CD4-positive, CD25-positive, alpha-beta regulatory T cell (primary cell): Measurements from ENCODE around the gene CCDC93. TPM values are rescaled to one million over a fixed set of nuclear protein-coding genes. Genes with fewer than 3 reads are reported as not detected.

Source experiments
- ATAC-seq, 2 donors: fragments of 150-1000 bp; cut with Tn5 transposase; one replicate each; pipeline ENCODE4 v1.10.0; 2021; ENCODE audit warnings: low read depth in 2 of 2, moderate number of reproducible peaks in 2 of 2, moderate library complexity in 1 of 2
- DNase-seq, 3 donors: peaks; one replicate each; pipeline versions ENCODE4 v3.0.0 to v3.0.0-alpha.2; 2012 to 2022; ENCODE audit warnings: mixed read lengths in 1 of 3
- H3K27ac ChIP-seq: one replicate; pipeline ENCODE4 v1.7.0; 2013; ENCODE audit warnings: mild to moderate bottlenecking, low read length; ENCODE audit not compliant: insufficient read depth, poor library complexity, severe bottlenecking
- H3K27me3 ChIP-seq: one replicate; pipeline ENCODE4 v1.7.0; 2013; ENCODE audit warnings: low read length; ENCODE audit not compliant: control insufficient read depth, insufficient read depth
- H3K36me3 ChIP-seq: one replicate; pipeline ENCODE4 v1.7.0; 2013; ENCODE audit warnings: mild to moderate bottlenecking, low read length, moderate library complexity; ENCODE audit not compliant: control insufficient read depth, insufficient read depth
- H3K4me1 ChIP-seq: 2 replicates; pipeline ENCODE4 v1.7.0; 2013; ENCODE audit warnings: mild to moderate bottlenecking, low read length; ENCODE audit not compliant: insufficient read depth, control insufficient read depth, poor library complexity, severe bottlenecking
- H3K4me3 ChIP-seq: one replicate; pipeline ENCODE4 v1.7.0; 2013; ENCODE audit warnings: low read depth, mild to moderate bottlenecking, low read length, moderate library complexity
- H3K9me3 ChIP-seq, 2 experiments: 1 replicate in 1 of 2; 2 replicates in 1 of 2; pipeline ENCODE4 v1.7.0; 2013; ENCODE audit warnings: low read length in 2 of 2, mild to moderate bottlenecking in 1 of 2, moderate library complexity in 1 of 2; ENCODE audit not compliant: control insufficient read depth in 2 of 2
- H3K27ac Mint-ChIP-seq, 3 donors: one replicate each; pipeline ENCODE4 v1.8.0; 2020 to 2022; ENCODE audit warnings: mild to moderate bottlenecking in 3 of 3, mixed read lengths in 3 of 3, moderate library complexity in 2 of 3
- H3K27me3 Mint-ChIP-seq: one replicate; pipeline ENCODE4 v1.8.0; 2022; ENCODE audit warnings: mild to moderate bottlenecking, mixed read lengths
- H3K36me3 Mint-ChIP-seq: one replicate; pipeline ENCODE4 v1.8.0; 2020; ENCODE audit warnings: mixed read lengths
- H3K4me1 Mint-ChIP-seq, 4 donors: one replicate each; pipeline ENCODE4 v1.8.0; 2020 to 2022; ENCODE audit warnings: mixed read lengths in 4 of 4, mild to moderate bottlenecking in 1 of 4
- H3K4me3 Mint-ChIP-seq, 4 donors: one replicate each; pipeline ENCODE4 v1.8.0; 2020 to 2022; ENCODE audit warnings: mild to moderate bottlenecking in 4 of 4, mixed read lengths in 4 of 4, moderate library complexity in 3 of 4
- H3K9me3 Mint-ChIP-seq, 7 donors: one replicate each; pipeline ENCODE4 v1.8.0; 2020 to 2022; ENCODE audit warnings: mixed read lengths in 7 of 7, mild to moderate bottlenecking in 3 of 7, moderate library complexity in 2 of 7
- polyA plus RNA-seq, 4 donors: library from polyadenylated mRNA; unstranded; fragments of 300-500 nt; fragmentation: Illumina TruSeq; gene quantifications; one replicate each; pipeline ENCODE4 v1.2.3, GENCODE V29; 2021
- total RNA-seq: library from RNA; stranded (reverse); gene quantifications from one replicate; pipeline ENCODE4 v1.2.3, GENCODE V29; 2022

CCDC93 gene
- total and polyA plus RNA-seq, 5 donors from 2014 or later, result 4.6 to 58.9 (median 6.3) TPM

DNA sequence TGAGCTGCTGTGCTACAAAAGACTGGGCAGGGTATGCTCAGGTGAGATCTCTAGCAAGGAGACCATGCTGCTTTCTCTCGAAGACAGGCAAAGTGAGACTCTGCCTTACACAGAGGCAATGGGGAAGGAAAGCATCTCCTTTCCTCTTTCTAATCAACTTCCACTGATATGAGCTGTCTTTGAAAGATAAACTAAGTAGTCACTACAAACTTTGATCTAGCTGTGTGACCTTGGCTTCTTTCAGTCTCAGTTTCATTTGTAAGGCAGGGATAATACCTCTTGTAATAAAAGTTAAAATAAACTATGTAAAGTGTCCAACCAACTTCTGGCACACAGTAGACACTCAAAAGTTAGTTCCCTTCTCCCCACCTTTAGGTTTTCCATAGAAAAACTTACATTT lies 7.5 kb downstream of the CCDC93 start:
- Mint-ChIP-seq H3K36me3 (peaks cover 34% of the 10 kb centered on the region), H3K27me3 (no peaks in the 10 kb centered on the region), H3K4me1 (peaks cover 20 to 49% (median 36%) of the 10 kb centered on the region in 4 donors), H3K27ac (peak overlapping the region in 1 of 3 donors; percentile 23), H3K9me3 (no peaks in the 10 kb centered on the region), H3K4me3 (no peak overlapping the region)
- no peaks in the 10 kb centered on the region for H3K9me3 ChIP-seq
- H3K4me3 ChIP-seq, result no peak overlapping the region
- H3K4me1 ChIP-seq, result peaks cover 9% of the 10 kb centered on the region
- no peak overlapping the region for H3K27ac ChIP-seq
- no peaks in the 10 kb centered on the region for H3K27me3 ChIP-seq
- peaks cover 63% of the 10 kb centered on the region for H3K36me3 ChIP-seq
- DNase-seq, result no peak
- ATAC-seq, result no peak

DNA sequence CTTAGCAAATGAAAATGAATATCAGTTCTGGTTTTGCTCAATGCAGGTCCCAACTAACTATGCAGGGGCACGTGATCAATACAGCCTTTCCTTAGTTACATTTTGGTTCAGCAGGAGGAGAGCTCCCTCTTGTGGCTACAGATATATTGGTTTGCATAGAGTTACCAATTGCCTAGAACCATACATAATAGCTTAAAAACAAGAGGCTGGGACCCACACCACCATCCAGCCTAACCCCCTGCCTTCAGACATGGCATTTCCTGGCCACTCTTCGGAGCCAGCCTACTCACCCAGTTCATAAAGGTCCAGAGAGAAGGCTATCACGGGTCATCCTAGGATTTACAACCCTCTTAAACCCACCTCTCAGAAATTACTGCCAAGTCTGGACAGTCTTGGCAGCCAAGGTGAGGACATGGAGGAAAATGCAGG lies 10.5 kb downstream of the CCDC93 start:
- H3K4me1 ChIP-seq, result peaks cover 7% of the 10 kb centered on the region
- H3K27me3 Mint-ChIP-seq, result no peaks in the 10 kb centered on the region
- H3K36me3 Mint-ChIP-seq, result peaks cover 57% of the 10 kb centered on the region
- H3K9me3 Mint-ChIP-seq, result no peaks in the 10 kb centered on the region
- no peaks in the 10 kb centered on the region for H3K27me3 ChIP-seq
- H3K4me3 ChIP-seq, result no peak overlapping the region
- H3K36me3 ChIP-seq, result peaks cover 89% of the 10 kb centered on the region
- no peaks in the 10 kb centered on the region for H3K9me3 ChIP-seq
- no peak overlapping the region for H3K27ac ChIP-seq
- ATAC-seq, result peak; percentile 93 to 96
- DNase-seq, result peak; percentile 38 to 88 (median 70)
- H3K27ac Mint-ChIP-seq, result peak overlapping the region in 1 of 3 donors; percentile 63
- H3K4me3 Mint-ChIP-seq, result no peak overlapping the region
- peaks cover 11 to 35% (median 24%) of the 10 kb centered on the region in 4 donors for H3K4me1 Mint-ChIP-seq

DNA sequence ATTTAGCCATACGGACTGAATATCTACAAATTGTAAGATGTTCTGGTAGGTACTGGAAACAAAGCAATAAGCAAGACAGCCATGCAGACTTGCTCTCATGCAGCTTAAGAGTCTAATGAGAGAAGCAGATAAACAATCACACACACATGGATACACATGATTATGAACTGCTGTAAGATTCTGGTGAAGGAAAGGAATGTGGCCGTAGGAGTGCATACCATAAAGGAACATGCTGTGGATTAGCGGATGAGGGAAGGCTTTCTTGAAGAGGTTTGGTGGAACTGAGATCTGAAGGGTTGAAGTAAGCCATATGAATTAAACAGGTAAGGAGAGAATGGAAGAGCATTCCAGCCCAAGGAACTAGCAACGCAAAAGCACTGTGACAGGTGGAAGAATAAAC lies 13.8 kb downstream of the CCDC93 start:
- ATAC-seq (no peak), DNase-seq (no peak)
- Mint-ChIP-seq H3K36me3 (peaks cover 63% of the 10 kb centered on the region), H3K4me1 (peaks cover 6 to 38% (median 15%) of the 10 kb centered on the region in 4 donors), H3K4me3 (no peak overlapping the region), H3K27ac (peak overlapping the region in 1 of 3 donors; percentile 5), H3K27me3 (no peaks in the 10 kb centered on the region), H3K9me3 (no peaks in the 10 kb centered on the region)
- H3K36me3 ChIP-seq, result peaks cover 89% of the 10 kb centered on the region
- peaks cover 7% of the 10 kb centered on the region for H3K4me1 ChIP-seq
- H3K9me3 ChIP-seq, result no peaks in the 10 kb centered on the region
- H3K4me3 ChIP-seq, result no peak overlapping the region
- no peaks in the 10 kb centered on the region for H3K27me3 ChIP-seq
- no peak overlapping the region for H3K27ac ChIP-seq

DNA sequence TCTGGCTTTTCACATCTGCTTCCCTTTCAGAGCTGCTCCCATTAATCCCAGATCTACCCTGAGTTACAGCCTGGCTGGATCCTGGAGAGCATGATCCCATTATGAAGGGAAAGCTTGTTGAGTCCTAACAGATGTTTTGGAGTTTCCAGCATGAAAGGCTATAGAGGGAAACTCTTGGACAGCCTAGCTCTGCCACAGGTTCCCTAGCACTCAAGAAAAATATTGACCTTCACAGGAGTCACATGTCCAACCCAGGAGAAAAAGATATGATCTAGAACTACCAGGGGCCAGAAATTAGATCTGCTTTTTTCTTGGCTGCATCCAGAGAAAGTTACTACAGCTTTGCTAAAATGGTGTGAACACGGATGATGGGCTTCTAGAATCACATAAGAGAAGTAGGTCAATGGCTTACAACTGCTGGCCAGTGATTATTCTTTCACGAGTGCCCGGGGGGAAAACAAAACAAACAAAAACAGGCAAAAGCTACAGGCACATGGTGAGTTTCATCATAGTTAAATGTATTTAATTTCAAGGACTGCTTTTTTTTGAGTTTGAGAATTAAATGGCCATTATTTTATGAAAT lies 15.9 kb downstream of the CCDC93 start:
- Mint-ChIP-seq H3K36me3 (peaks cover 64% of the 10 kb centered on the region), H3K9me3 (no peaks in the 10 kb centered on the region), H3K27me3 (no peaks in the 10 kb centered on the region), H3K4me3 (no peak overlapping the region), H3K27ac (peak overlapping the region in 1 of 3 donors; percentile 7), H3K4me1 (peaks cover under 1 to 27% (median 9%) of the 10 kb centered on the region in 4 donors)
- Histone ChIP-seq H3K4me1 (peaks cover under 1% of the 10 kb centered on the region), H3K27me3 (no peaks in the 10 kb centered on the region), H3K9me3 (no peaks in the 10 kb centered on the region), H3K27ac (no peak overlapping the region), H3K4me3 (no peak overlapping the region), H3K36me3 (peaks cover 91% of the 10 kb centered on the region)
- DNase-seq, result no peak
- ATAC-seq, result no peak

DNA sequence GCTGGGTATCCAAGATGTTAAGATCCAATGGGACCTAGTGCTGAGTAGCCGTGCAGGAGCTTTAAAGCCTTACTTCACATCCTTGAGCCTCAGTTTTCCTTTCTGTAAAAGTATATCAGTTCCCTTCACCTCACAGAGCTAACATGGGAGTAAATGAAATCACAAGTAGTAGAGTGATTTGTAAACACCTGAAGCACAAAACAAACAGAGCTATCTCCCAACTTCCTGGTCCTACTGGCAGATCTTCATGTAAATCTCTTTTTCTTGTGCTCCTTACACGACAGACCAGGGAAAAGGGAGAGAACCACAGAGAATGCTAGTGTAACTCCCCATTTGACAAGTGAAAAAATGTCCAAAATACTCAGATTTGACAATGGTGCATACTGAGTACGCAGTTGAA lies 17.3 kb downstream of the CCDC93 start:
- H3K9me3 Mint-ChIP-seq, result no peaks in the 10 kb centered on the region
- ATAC-seq, result no peak
- Histone ChIP-seq H3K27ac (no peak overlapping the region), H3K9me3 (no peaks in the 10 kb centered on the region), H3K4me1 (no peaks in the 10 kb centered on the region), H3K36me3 (peaks cover 94% of the 10 kb centered on the region), H3K27me3 (no peaks in the 10 kb centered on the region), H3K4me3 (no peak overlapping the region)
- no peak overlapping the region for H3K27ac Mint-ChIP-seq
- H3K27me3 Mint-ChIP-seq, result no peaks in the 10 kb centered on the region
- no peak overlapping the region for H3K4me3 Mint-ChIP-seq
- peaks cover 0 to 21% (median 7%) of the 10 kb centered on the region in 4 donors for H3K4me1 Mint-ChIP-seq
- peaks cover 74% of the 10 kb centered on the region for H3K36me3 Mint-ChIP-seq
- no peak for DNase-seq

DNA sequence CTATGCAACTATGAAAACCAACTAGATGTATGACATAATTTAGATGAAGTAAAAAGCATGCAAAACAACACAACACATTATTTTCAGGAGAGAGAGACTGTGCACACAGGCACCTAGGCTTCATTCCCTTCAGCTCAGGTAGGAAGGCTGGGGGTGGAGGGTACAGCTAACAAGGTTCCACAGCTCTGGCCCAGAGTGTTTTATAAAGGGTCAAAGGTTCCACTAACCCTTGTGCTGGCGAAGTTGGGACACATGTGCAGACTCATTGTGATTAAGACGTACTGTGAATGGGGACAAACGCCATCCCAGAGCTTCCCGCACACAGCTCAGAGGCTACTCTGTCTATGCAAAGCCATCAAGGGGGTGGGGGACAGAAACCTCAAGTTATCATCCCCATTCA lies 19.1 kb downstream of the CCDC93 start:
- no peaks in the 10 kb centered on the region for H3K27me3 Mint-ChIP-seq
- no peak overlapping the region for H3K4me3 Mint-ChIP-seq
- Histone ChIP-seq H3K4me1 (no peaks in the 10 kb centered on the region), H3K9me3 (no peaks in the 10 kb centered on the region), H3K4me3 (no peak overlapping the region), H3K27me3 (no peaks in the 10 kb centered on the region), H3K27ac (no peak overlapping the region), H3K36me3 (peaks cover 90% of the 10 kb centered on the region)
- ATAC-seq, result no peak
- no peak for DNase-seq
- H3K9me3 Mint-ChIP-seq, result no peaks in the 10 kb centered on the region
- no peak overlapping the region for H3K27ac Mint-ChIP-seq
- H3K4me1 Mint-ChIP-seq, result peaks cover 6 to 19% (median 8%) of the 10 kb centered on the region in 4 donors
- H3K36me3 Mint-ChIP-seq, result peaks cover 68% of the 10 kb centered on the region

DNA sequence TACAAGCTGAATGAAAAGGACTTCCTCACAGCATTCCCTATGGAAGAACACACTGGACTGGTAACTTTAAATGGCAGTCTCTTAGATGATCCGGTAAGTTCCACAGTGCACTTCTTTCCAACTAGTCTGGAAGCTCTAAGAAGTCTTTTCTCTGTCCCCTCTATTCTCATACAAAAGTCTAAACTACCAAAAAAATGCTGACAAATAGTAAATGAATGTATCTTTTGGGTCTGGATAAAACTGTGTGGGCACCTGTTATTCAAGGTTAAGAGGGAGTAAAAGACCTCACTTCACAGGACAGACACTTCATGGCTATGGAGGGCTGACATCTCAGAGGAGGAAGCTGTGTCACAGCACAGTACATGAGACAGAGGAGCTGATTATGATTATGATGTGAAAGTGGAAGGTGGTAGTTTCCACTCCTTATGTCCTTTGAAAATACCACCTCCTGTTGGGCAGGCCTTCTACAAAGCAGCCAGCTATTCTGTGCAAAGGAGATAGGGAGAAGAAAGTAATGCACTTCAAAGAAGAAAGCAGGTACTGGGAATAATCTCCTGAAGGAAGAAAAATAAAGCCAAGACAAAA lies 23.9 kb downstream of the CCDC93 start:
- no peak overlapping the region for H3K4me3 Mint-ChIP-seq
- ATAC-seq (no peak), DNase-seq (no peak)
- H3K9me3 Mint-ChIP-seq, result peaks cover 0 to 2% (median 0%) of the 10 kb centered on the region in 7 donors
- Histone ChIP-seq H3K4me3 (no peak overlapping the region), H3K27me3 (no peaks in the 10 kb centered on the region), H3K9me3 (no peaks in the 10 kb centered on the region), H3K36me3 (peaks cover 56% of the 10 kb centered on the region), H3K27ac (no peak overlapping the region), H3K4me1 (no peaks in the 10 kb centered on the region)
- peak overlapping the region in 1 of 3 donors; percentile 13 for H3K27ac Mint-ChIP-seq
- H3K36me3 Mint-ChIP-seq, result peaks cover 40% of the 10 kb centered on the region
- H3K4me1 Mint-ChIP-seq, result peaks cover 9 to 15% (median 12%) of the 10 kb centered on the region in 4 donors
- no peaks in the 10 kb centered on the region for H3K27me3 Mint-ChIP-seq

DNA sequence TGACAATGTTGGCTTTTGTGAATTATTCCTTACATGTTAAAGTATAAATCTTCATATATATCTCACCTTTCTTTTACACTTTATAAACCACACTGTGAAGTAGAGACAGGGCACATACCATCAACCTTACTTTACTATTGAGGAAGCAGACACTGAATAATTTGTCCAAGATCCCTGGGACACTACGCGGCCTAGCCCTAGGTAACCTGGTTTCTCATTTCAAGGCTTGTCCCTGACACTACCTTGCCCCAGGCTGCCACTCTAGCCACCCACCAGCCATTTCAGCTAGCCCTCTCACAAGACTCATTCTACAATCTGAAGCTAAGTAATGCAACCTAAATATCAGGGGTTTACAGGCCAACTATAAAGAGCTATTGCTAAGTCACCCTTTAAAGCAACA lies 26.7 kb downstream of the CCDC93 start:
- H3K9me3 ChIP-seq, result no peaks in the 10 kb centered on the region
- peaks cover 38% of the 10 kb centered on the region for H3K36me3 Mint-ChIP-seq
- no peaks in the 10 kb centered on the region for H3K27me3 Mint-ChIP-seq
- no peak overlapping the region for H3K27ac Mint-ChIP-seq
- H3K36me3 ChIP-seq, result peaks cover 52% of the 10 kb centered on the region
- H3K27ac ChIP-seq, result no peak overlapping the region
- H3K4me3 ChIP-seq, result no peak overlapping the region
- DNase-seq, result no peak
- no peaks in the 10 kb centered on the region for H3K4me1 ChIP-seq
- peaks cover 5 to 21% (median 15%) of the 10 kb centered on the region in 4 donors for H3K4me1 Mint-ChIP-seq
- no peak overlapping the region for H3K4me3 Mint-ChIP-seq
- H3K27me3 ChIP-seq, result no peaks in the 10 kb centered on the region
- H3K9me3 Mint-ChIP-seq, result peaks cover 0 to 2% (median 0%) of the 10 kb centered on the region in 7 donors
- ATAC-seq, result no peak
